NCI-H345 (cell line): ENCODE results near the gene SLC22A31.
"Not testable (repeated sequence)": the region's sequence is repeated elsewhere in the genome, so short reads cannot be mapped to it uniquely, and the experiment has no call there.

Experiments used
- DNase-seq: peaks from one replicate; lab custom pipeline; 2025; lab: John Stamatoyannopoulos, UW

Gene SLC22A31

GRCh38 chr16:89192956-89193575 is 7.3 kb downstream of the SLC22A31 start:
- DNase-seq: peak; percentile 52

- peak; percentile 69 for DNase-seq
Measured at GRCh38 chr16:89192186-89192955, 8.0 kb downstream of the SLC22A31 start.

GRCh38 chr16:89191901-89192185 is 8.5 kb downstream of the SLC22A31 start:
- no peak for DNase-seq

GRCh38 chr16:89191033-89191900 is 9.1 kb downstream of the SLC22A31 start:
- no peak for DNase-seq

GRCh38 chr16:89190150-89190958 is 10.0 kb downstream of the SLC22A31 start:
- DNase-seq: no peak

- no peak for DNase-seq
Measured at GRCh38 chr16:89189358-89190025, 10.8 kb downstream of the SLC22A31 start.

- not testable (repeated sequence) for DNase-seq
Measured at GRCh38 chr16:89188471-89189357, 11.6 kb downstream of the SLC22A31 start.

- no peak for DNase-seq
Measured at GRCh38 chr16:89187770-89188392, 12.5 kb downstream of the SLC22A31 start.

GRCh38 chr16:89187032-89187769 is 13.1 kb downstream of the SLC22A31 start:
- DNase-seq: no peak

- DNase-seq: not testable (repeated sequence)
Measured at GRCh38 chr16:89186593-89187031, 13.7 kb downstream of the SLC22A31 start.

GRCh38 chr16:89185887-89186592 is 14.3 kb downstream of the SLC22A31 start:
- DNase-seq: not testable (repeated sequence)

- peak; percentile 15 for DNase-seq
Measured at GRCh38 chr16:89184933-89185794, 15.2 kb downstream of the SLC22A31 start.

- DNase-seq: no peak
Measured at GRCh38 chr16:89184677-89184932, 15.7 kb downstream of the SLC22A31 start.

- DNase-seq: no peak
Measured at GRCh38 chr16:89183975-89184676, 16.2 kb downstream of the SLC22A31 start.

GRCh38 chr16:89183463-89183862 is 16.9 kb downstream of the SLC22A31 start:
- DNase-seq: no peak

- no peak for DNase-seq
Measured at GRCh38 chr16:89179656-89180315, 20.6 kb downstream of the SLC22A31 start.

GRCh38 chr16:89179148-89179484 is 21.2 kb downstream of the SLC22A31 start:
- DNase-seq: no peak
